Nephron progenitor cell (in vitro differentiated cells): ENCODE measurements around the gene ZSWIM3.
"Not testable (repeated sequence)": the region's sequence is repeated elsewhere in the genome, so short reads cannot be mapped to it uniquely, and the experiment has no call there.

ENCODE experiments used
- DNase-seq: peaks from one replicate; pipeline ENCODE4 v3.0.0; 2021
- H3K27ac Mint-ChIP-seq: 2 replicates; pipeline ENCODE4 v1.8.0; 2021; ENCODE audit warnings: mild to moderate bottlenecking, moderate library complexity, mixed read lengths
- H3K27me3 Mint-ChIP-seq: 2 replicates; pipeline ENCODE4 v1.8.0; 2021; ENCODE audit warnings: mild to moderate bottlenecking, low read depth, mixed read lengths; ENCODE audit not compliant: poor library complexity
- H3K36me3 Mint-ChIP-seq: 2 replicates; pipeline ENCODE4 v1.8.0; 2021; ENCODE audit warnings: low read depth, mixed read lengths
- H3K4me1 Mint-ChIP-seq: 2 replicates; pipeline ENCODE4 v1.8.0; 2021; ENCODE audit warnings: mixed read lengths
- H3K4me3 Mint-ChIP-seq: 2 replicates; pipeline ENCODE4 v1.8.0; 2021; ENCODE audit warnings: mild to moderate bottlenecking, moderate library complexity, mixed read lengths
- H3K9me3 Mint-ChIP-seq: 2 replicates; pipeline ENCODE4 v1.8.0; 2021; ENCODE audit warnings: mild to moderate bottlenecking, moderate library complexity, mixed read lengths
- TF ChIP-seq, protein P1 (sequence below): fragments of 200-600 bp; sonication (generic); IDR thresholded peaks from 2 replicates; pipeline ENCODE4 v1.5.0; 2021; ENCODE audit warnings: antibody characterized with exemption

ZSWIM3 gene

DNA sequence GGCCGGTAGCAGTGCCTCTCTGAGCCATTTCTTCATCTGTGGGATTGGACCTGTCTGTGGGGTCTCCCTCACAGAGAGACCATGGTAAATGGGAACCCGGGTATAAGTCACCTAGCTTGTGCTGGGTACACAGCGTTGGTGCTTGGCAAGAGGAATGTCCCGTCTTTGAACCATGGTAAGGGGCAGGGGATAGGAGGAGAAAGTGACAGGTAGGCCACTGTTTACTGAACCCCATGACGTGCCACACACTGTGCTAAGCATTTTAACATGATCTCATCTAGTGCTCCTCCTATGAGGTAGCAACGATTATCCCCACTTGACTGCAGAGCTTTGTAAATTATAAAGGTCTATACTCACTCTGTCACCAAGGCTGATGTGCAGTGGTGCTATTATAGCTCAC is 29.7 kb upstream of the ZSWIM3 start:
- Mint-ChIP-seq H3K4me3 (no peak overlapping the region), H3K4me1 (peaks cover 50% of the 10 kb centered on the region), H3K9me3 (no peaks in the 10 kb centered on the region), H3K36me3 (no peaks in the 10 kb centered on the region), H3K27me3 (peaks cover 31% of the 10 kb centered on the region), H3K27ac (no peak overlapping the region)
- DNase-seq, result no peak
- TF ChIP-seq, protein P1, sequence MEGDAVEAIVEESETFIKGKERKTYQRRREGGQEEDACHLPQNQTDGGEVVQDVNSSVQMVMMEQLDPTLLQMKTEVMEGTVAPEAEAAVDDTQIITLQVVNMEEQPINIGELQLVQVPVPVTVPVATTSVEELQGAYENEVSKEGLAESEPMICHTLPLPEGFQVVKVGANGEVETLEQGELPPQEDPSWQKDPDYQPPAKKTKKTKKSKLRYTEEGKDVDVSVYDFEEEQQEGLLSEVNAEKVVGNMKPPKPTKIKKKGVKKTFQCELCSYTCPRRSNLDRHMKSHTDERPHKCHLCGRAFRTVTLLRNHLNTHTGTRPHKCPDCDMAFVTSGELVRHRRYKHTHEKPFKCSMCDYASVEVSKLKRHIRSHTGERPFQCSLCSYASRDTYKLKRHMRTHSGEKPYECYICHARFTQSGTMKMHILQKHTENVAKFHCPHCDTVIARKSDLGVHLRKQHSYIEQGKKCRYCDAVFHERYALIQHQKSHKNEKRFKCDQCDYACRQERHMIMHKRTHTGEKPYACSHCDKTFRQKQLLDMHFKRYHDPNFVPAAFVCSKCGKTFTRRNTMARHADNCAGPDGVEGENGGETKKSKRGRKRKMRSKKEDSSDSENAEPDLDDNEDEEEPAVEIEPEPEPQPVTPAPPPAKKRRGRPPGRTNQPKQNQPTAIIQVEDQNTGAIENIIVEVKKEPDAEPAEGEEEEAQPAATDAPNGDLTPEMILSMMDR, result no peak

DNA sequence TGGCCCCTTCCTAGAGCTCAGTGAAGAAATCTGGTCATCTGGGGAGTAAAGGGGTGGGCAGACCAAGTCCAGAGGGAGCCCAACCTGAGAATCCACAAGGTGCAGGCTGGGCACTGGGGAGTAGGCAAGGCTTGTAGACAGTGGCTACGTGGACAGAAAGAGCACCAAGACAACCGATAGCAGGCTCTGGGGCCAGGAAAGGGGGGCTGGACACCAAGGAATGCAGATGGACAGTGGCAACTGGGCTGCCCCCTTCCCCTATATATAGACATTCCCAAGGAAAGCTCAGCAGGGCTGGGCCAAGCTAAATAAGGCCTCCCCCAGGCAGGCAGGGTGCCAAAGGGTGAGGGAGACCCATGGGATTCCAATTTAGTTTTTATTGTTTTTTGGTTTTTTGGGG is 28.8 kb upstream of the ZSWIM3 start:
- no peak overlapping the region for H3K4me3 Mint-ChIP-seq
- TF ChIP-seq, protein P1, result no peak
- no peaks in the 10 kb centered on the region for H3K36me3 Mint-ChIP-seq
- DNase-seq, result no peak
- H3K4me1 Mint-ChIP-seq, result peaks cover 51% of the 10 kb centered on the region
- H3K9me3 Mint-ChIP-seq, result no peaks in the 10 kb centered on the region
- no peak overlapping the region for H3K27ac Mint-ChIP-seq
- peaks cover 22% of the 10 kb centered on the region for H3K27me3 Mint-ChIP-seq

DNA sequence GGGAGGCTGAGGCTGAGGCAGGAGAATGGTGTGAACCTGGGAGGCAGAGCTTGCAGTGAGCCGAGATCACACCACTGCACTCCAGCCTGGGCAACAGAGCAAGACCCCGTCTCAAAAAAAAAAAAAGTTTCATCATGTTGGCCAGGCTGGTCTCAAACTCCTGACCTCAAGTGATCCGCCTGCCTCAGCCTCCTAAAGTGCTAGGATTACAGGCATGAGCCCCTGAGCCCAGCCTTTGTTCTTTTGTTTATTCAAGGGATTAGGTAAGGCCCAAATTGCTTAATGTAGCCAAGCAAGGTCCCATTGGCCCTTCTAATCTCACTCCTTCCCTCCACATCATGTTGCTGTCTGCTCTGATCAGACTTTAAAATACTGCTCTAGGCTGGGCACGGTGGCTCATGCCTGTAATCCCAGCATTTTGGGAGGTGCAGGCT is 27.7 kb upstream of the ZSWIM3 start:
- Mint-ChIP-seq H3K4me1 (peaks cover 45% of the 10 kb centered on the region), H3K27me3 (peaks cover 13% of the 10 kb centered on the region)
- H3K36me3 Mint-ChIP-seq, H3K4me3 Mint-ChIP-seq, H3K9me3 Mint-ChIP-seq, H3K27ac Mint-ChIP-seq, DNase-seq: not testable (repeated sequence)

DNA sequence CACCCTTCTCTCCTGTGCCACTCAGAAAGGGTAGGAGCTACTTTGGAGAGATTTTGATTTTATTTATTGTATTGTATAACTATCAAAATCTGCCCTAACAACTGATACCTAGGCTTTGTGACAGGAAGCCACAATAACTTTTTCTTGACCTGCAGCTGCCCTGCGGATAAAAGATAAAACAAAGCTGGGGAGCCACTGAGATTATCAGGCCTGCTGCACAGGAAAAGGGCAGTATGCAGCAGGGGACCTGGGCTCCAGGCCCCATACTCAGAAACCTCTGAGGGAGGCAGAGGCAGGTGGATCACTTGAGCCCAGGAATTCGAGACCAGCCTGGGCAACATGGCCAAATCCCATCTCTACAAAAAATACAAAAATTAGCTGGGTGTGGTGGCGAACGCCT is 24.8 kb upstream of the ZSWIM3 start:
- H3K36me3 Mint-ChIP-seq, result peaks cover 9% of the 10 kb centered on the region
- peaks cover 8% of the 10 kb centered on the region for H3K27me3 Mint-ChIP-seq
- DNase-seq, result no peak
- peaks cover 41% of the 10 kb centered on the region for H3K4me1 Mint-ChIP-seq
- TF ChIP-seq, protein P1, result no peak
- no peaks in the 10 kb centered on the region for H3K9me3 Mint-ChIP-seq
- peak overlapping the region; percentile 81 for H3K4me3 Mint-ChIP-seq
- peak overlapping the region; percentile 53 for H3K27ac Mint-ChIP-seq

DNA sequence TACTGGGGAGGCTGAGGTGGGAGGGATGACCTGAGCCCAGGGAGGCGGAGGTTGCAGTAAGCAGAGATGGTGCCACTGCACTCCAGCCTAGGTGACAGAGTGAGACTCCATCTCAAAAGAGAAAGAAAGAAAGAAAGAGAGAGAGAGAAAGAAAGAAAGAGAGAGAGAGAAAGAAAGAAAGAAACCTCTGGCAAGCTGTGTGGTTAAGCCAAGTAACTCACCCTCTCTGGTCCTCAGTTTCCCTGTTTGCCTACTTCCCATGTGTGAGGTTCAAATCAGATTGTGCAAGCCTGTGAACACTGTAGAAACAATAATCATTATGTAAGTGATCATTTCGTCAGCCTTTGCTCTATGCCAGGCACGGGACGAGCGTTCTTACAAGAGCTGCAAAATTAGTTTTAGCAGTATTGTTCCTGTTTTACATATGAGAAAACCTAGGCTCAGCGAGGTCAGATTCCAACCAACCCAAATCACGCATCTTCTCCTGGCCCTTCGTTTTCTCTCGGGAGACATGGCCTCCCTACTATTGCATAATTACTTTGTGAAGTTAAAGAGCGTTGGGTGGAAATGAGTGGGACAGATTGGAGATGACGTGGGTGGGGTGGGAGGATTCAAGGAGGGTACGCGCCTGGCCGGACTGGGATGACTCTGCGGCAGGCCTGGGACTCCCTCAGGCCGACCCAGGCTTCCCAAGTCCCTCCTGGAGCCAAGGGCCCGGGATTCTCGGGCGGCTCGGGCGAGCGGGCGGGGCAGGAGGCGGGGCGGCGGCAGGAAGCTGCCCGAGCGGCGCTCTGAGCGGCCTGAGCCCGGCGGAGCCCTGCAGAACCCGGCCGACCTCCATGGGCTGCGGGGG is 24.2 kb upstream of the ZSWIM3 start, which contains the start of gene SNX21:
SNX21 (plus strand) TSS at position 770 of the 853 bp plus-strand sequence. CDS start 121 bp downstream, outside the sequence.
- Mint-ChIP-seq H3K9me3 (no peaks in the 10 kb centered on the region), H3K27me3 (peaks cover 8% of the 10 kb centered on the region), H3K4me3 (peak within 1 kb of the TSS; percentile 81), H3K27ac (peak within 1 kb of the TSS; percentile 53), H3K36me3 (peaks cover 9% of the 10 kb centered on the region), H3K4me1 (peaks cover 37% of the 10 kb centered on the region)
- TF ChIP-seq, protein P1, result no peak
- DNase-seq, result peak; percentile 84

DNA sequence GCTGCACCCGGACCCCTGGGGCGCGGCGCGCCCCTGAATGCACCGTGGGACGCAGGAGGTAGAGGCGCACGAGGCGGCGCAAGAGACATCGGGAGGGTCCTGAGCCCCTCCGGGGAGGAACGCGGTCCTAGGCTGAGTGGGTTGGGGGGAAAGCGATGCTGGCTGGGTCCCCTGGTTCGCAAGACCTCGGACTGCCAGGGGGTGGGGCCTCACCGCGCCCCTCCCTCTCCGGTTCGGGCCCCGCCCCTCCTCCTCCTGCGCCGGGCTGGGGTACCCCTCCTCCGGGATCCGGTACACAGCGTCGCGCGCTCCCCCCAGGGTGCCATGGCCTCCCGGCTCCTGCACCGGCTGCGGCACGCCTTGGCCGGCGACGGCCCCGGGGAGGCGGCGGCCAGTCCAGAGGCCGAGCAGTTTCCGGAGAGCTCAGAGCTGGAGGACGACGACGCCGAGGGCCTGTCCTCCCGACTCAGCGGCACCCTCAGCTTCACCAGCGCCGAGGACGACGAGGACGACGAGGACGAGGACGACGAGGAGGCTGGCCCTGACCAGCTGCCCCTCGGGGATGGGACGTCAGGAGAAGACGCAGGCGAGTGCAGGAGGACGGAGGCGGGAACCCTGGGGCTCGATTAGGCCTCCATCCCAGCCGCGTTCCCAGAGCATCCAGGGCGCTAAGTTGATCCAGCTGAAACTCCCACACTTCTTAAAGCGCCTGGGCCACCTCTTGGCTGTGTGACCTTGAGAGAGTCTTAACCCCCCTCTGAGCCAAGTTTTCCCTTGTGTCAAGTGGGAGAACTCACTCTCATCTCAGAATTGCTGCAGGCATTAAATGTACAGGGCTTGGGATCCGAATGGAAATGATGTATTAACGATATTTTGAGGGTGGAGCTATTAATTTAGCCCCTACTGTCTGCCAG is 23.3 kb upstream of the ZSWIM3 start:
- Mint-ChIP-seq H3K4me3 (peak overlapping the region; percentile 81), H3K36me3 (peaks cover 9% of the 10 kb centered on the region), H3K4me1 (peaks cover 33% of the 10 kb centered on the region), H3K9me3 (no peaks in the 10 kb centered on the region), H3K27me3 (peaks cover 4% of the 10 kb centered on the region), H3K27ac (no peak overlapping the region)
- DNase-seq, result peak; percentile 78
- TF ChIP-seq, protein P1, result no peak
